Measurements from ENCODE around the gene DNASE2B.
A peak's percentile ranks its signal among the peaks of the same experiment; 100 is the strongest.
"Not testable (repeated sequence)": the region's sequence is repeated elsewhere in the genome, so short reads cannot be mapped to it uniquely, and the experiment has no call there.

Gene DNASE2B

GRCh38 chr1:84436876-84437655, 38.8 kb downstream of the DNASE2B start:
- Mint-ChIP-seq H3K36me3 (ENCODE audit: low read depth) (no peaks in the 10 kb centered on the region), H3K4me3 (no peak overlapping the region), H3K27me3 (no peaks in the 10 kb centered on the region), H3K9me3 (no peaks in the 10 kb centered on the region), H3K4me1 (ENCODE audit: low read depth) (peaks cover 3% of the 10 kb centered on the region), H3K27ac (no peak overlapping the region)
- DNase-seq, result no peak

- no peaks in the 10 kb centered on the region for H3K9me3 Mint-ChIP-seq
- no peak for DNase-seq
- peak overlapping the region; percentile 66 for H3K27ac Mint-ChIP-seq
- H3K36me3 Mint-ChIP-seq (ENCODE audit: low read depth), result no peaks in the 10 kb centered on the region
- peaks cover 4% of the 10 kb centered on the region for H3K27me3 Mint-ChIP-seq
- H3K4me3 Mint-ChIP-seq, result no peak overlapping the region
- peaks cover 19% of the 10 kb centered on the region for H3K4me1 Mint-ChIP-seq (ENCODE audit: low read depth)
Measured at GRCh38 chr1:84442256-84442655, 44.0 kb downstream of the DNASE2B start.

GRCh38 chr1:84442747-84443646, 44.7 kb downstream of the DNASE2B start:
- H3K36me3 Mint-ChIP-seq (ENCODE audit: low read depth); H3K9me3 Mint-ChIP-seq; H3K27me3 Mint-ChIP-seq; H3K4me3 Mint-ChIP-seq: not testable (repeated sequence)
- Mint-ChIP-seq H3K4me1 (ENCODE audit: low read depth) (peaks cover 19% of the 10 kb centered on the region), H3K27ac (peak overlapping the region; percentile 66)
- DNase-seq, result peak; percentile 38

- not testable (repeated sequence) for DNase-seq; H3K9me3 Mint-ChIP-seq; H3K27me3 Mint-ChIP-seq; H3K36me3 Mint-ChIP-seq (ENCODE audit: low read depth); H3K4me1 Mint-ChIP-seq (ENCODE audit: low read depth); H3K4me3 Mint-ChIP-seq; H3K27ac Mint-ChIP-seq
Measured at GRCh38 chr1:84448704-84449103, 50.4 kb downstream of the DNASE2B start.

GRCh38 chr1:84450910-84451309, 52.6 kb downstream of the DNASE2B start:
- Mint-ChIP-seq H3K27me3 (peaks cover 19% of the 10 kb centered on the region), H3K27ac (no peak overlapping the region), H3K4me1 (ENCODE audit: low read depth) (no peaks in the 10 kb centered on the region), H3K4me3 (no peak overlapping the region), H3K36me3 (ENCODE audit: low read depth) (no peaks in the 10 kb centered on the region), H3K9me3 (no peaks in the 10 kb centered on the region)
- no peak for DNase-seq

- H3K4me1 Mint-ChIP-seq (ENCODE audit: low read depth), result no peaks in the 10 kb centered on the region
- H3K36me3 Mint-ChIP-seq (ENCODE audit: low read depth), result no peaks in the 10 kb centered on the region
- DNase-seq, result no peak
- no peak overlapping the region for H3K27ac Mint-ChIP-seq
- H3K9me3 Mint-ChIP-seq, result no peaks in the 10 kb centered on the region
- H3K4me3 Mint-ChIP-seq, result no peak overlapping the region
- peaks cover 19% of the 10 kb centered on the region for H3K27me3 Mint-ChIP-seq
Measured at GRCh38 chr1:84452436-84452835, 54.2 kb downstream of the DNASE2B start.

- Mint-ChIP-seq H3K9me3 (no peaks in the 10 kb centered on the region), H3K27ac (no peak overlapping the region), H3K36me3 (ENCODE audit: low read depth) (no peaks in the 10 kb centered on the region), H3K27me3 (peaks cover 27% of the 10 kb centered on the region), H3K4me3 (no peak overlapping the region), H3K4me1 (ENCODE audit: low read depth) (no peaks in the 10 kb centered on the region)
- no peak for DNase-seq
Measured at GRCh38 chr1:84462118-84462517, 63.8 kb downstream of the DNASE2B start.

All from activated T-cell treated with anti-CD3 and anti-CD28 coated beads, Interleukin-2, amount 50 U/mL, for 24 hours (primary cell).